Tibial nerve (tissue), 4 donors: ENCODE data around the gene TBRG4. TPM values are rescaled to one million over a fixed set of nuclear protein-coding genes. Genes with fewer than 3 reads are reported as not detected.

Experiments used
- DNase-seq, 2 donors: peaks; one replicate each; pipeline ENCODE4 v3.0.0-alpha.2; 2019; ENCODE audit warnings: low spot score in 2 of 2
- H3K27ac ChIP-seq, 4 donors: fragments of 200-600 bp; sonication (generic) in 3 of 4; one replicate each; pipeline ENCODE4 v1.5.1; 2017 to 2019; ENCODE audit warnings: mild to moderate bottlenecking in 1 of 4
- H3K27me3 ChIP-seq, 2 donors: fragments of 200-600 bp; sonication (generic) in 1 of 2; one replicate each; pipeline versions ENCODE4 v1.5.1 to v1.6.0; 2017 to 2019
- H3K36me3 ChIP-seq, 3 donors: fragments of 200-600 bp; sonication (generic); one replicate each; pipeline ENCODE4 v1.5.1; 2018 to 2019
- H3K4me1 ChIP-seq, 4 donors: fragments of 200-600 bp; sonication (generic) in 3 of 4; one replicate each; pipeline ENCODE4 v1.5.1; 2017 to 2019
- H3K4me3 ChIP-seq, 4 donors: fragments of 200-600 bp; sonication (generic) in 3 of 4; one replicate each; pipeline ENCODE4 v1.5.1; 2017 to 2019; ENCODE audit warnings: mild to moderate bottlenecking in 1 of 4, moderate library complexity in 1 of 4
- H3K9me3 ChIP-seq, 4 donors: fragments of 200-600 bp; sonication (generic) in 3 of 4; one replicate each; pipeline ENCODE4 v1.5.1; 2017 to 2019
- CTCF ChIP-seq, 5 experiments: fragments of 200-600 bp in 3 of 5; fragments of 450-650 bp in 2 of 5; sonication (generic) in 3 of 5; IDR thresholded peaks; one replicate each; pipeline ENCODE4 v1.5.1; 2016 to 2019; ENCODE audit warnings: antibody characterized with exemption in 5 of 5, mild to moderate bottlenecking in 3 of 5, moderate library complexity in 2 of 5
- EP300 ChIP-seq, 2 donors: sonication (generic); formaldehyde crosslinking; IDR thresholded peaks; one replicate each; pipeline ENCODE4 v1.6.1; 2017; ENCODE audit warnings: antibody characterized with exemption in 2 of 2, mild to moderate bottlenecking in 1 of 2
- POLR2A ChIP-seq, 2 donors: fragments of 450-650 bp; IDR thresholded peaks; one replicate each; pipeline ENCODE4 v1.6.1; 2017; ENCODE audit warnings: antibody characterized with exemption in 2 of 2, mild to moderate bottlenecking in 2 of 2, moderate library complexity in 2 of 2
- whole genome bisulfite sequencing, 2 donors: methylation state at CpG; one replicate each; pipeline ENCODE4 v1.1.5; 2018; 5-methylcytosine and 5-hydroxymethylcytosine counted together
- total RNA-seq, 4 donors: library from RNA; depleted of rRNA; stranded (reverse); fragments of >200 nt; gene quantifications; one replicate each; pipeline ENCODE4 v1.1.0, GENCODE V29; 2016

The TBRG4 gene
- total RNA-seq, 4 donors from 2014 or later: 32.3 to 81.3 (median 54.0) TPM

DNA sequence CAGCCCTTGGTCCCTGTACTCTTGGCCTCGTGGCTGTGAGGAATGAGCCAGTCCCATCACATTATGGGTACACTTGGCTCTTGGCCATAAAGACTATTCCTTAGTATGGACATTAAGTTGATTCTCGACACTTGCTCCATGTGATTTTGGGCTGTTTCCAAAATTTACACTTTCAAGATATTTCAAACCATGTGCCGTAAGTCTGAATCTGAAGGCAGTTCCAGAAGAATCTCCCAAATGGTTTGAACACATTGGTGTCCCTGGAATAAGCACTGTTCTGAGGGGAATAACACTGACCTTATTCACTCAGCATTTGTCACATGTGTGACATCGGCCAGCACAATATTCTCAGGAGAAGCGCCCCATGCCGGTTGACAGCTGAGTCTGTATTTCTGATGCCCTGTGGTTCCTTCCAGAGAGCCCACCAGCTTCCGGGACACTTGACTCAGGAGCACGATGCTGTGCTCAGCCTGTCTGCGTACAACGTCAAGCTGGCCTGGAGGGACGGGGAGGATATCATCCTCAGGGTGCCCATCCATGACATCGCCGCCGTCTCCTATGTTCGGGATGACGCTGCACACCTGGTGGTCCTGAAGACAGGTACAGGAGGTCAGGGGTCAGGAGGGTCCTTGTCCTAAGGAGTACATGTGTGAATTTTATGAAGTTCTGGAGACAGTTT is 47.3 kb downstream of the TBRG4 start:
- Histone ChIP-seq H3K9me3 (no peaks in the 10 kb centered on the region), H3K27ac (no peak overlapping the region), H3K4me1 (peaks cover 0 to 11% (median 0%) of the 10 kb centered on the region in 4 donors), H3K27me3 (no peaks in the 10 kb centered on the region), H3K36me3 (peaks cover 0 to 57% (median 0%) of the 10 kb centered on the region in 3 donors), H3K4me3 (no peak overlapping the region)
- no peak for DNase-seq
- TF ChIP-seq POLR2A (IDR thresholded peaks at IDR 0.05): no peak
- no peak for TF ChIP-seq EP300 (IDR thresholded peaks at IDR 0.05)
- no peak for TF ChIP-seq CTCF (IDR thresholded peaks at IDR 0.05)
- WGBS, 2 donors: 87 to 92% methylated on average over 16 of the region's 16 CpGs

- Histone ChIP-seq H3K4me1 (peaks cover 0 to 11% (median 0%) of the 10 kb centered on the region in 4 donors), H3K4me3 (no peak overlapping the region), H3K27me3 (no peaks in the 10 kb centered on the region), H3K27ac (no peak overlapping the region), H3K9me3 (no peaks in the 10 kb centered on the region), H3K36me3 (peaks cover 0 to 35% (median 0%) of the 10 kb centered on the region in 3 donors)
- 38 to 72% methylated on average over 1 of the region's 1 CpG for WGBS, 2 donors
- DNase-seq: no peak
- TF ChIP-seq EP300 (IDR thresholded peaks at IDR 0.05) (no peak), CTCF (IDR thresholded peaks at IDR 0.05) (no peak), POLR2A (IDR thresholded peaks at IDR 0.05) (no peak)
Observed at GRCh38 chr7:45061806-45062425, 49.6 kb downstream of the TBRG4 start.

DNA sequence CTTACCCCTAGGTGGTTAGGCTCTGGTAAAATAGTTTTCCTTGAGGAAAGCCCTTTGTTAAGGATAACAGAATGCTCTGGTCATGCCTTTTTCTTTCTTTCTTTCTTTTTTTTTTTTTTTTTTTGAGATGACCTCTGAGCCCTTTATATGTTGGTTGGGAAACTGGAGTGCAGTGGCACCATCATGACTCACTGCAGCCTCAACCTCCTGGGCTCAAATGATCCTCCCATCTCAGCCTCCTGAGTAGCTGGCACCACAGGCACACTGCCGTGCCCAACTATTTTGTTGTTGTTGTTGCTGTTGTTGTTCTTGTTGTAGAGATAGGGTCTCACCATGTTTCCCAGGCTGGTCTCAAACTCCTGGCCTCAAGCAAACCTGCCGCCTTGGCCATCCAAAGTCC is 50.1 kb downstream of the TBRG4 start:
- H3K4me3 ChIP-seq: no peak overlapping the region
- TF ChIP-seq EP300 (IDR thresholded peaks at IDR 0.05) (no peak), POLR2A (IDR thresholded peaks at IDR 0.05) (no peak), CTCF (IDR thresholded peaks at IDR 0.05) (no peak)
- DNase-seq: no peak
- WGBS, 2 donors: 93 to 95% methylated on average over 2 of the region's 2 CpGs
- H3K36me3 ChIP-seq: peaks cover 0 to 31% (median 0%) of the 10 kb centered on the region in 3 donors
- H3K9me3 ChIP-seq: no peaks in the 10 kb centered on the region
- H3K27me3 ChIP-seq: no peaks in the 10 kb centered on the region
- peaks cover 0 to 11% (median 0%) of the 10 kb centered on the region in 4 donors for H3K4me1 ChIP-seq
- H3K27ac ChIP-seq: no peak overlapping the region

DNA sequence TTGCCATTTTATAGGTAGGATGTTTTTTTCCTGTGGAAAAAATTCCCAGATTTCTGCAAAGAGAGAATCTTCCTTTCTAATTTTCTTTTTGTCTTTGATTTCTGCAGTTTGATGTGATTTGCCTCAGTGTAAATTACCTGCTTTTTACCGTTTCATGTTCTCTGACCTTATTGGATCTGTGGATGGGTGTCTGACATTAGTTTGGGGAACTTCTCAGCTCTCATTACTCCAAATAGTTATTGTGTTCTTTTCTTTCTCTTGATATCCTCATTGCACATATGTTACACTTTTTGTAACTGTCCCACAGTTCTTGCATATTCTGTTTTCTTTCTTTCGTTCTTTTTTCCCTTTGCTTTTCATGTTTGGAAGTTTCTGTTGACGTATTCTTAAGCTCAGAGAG is 51.2 kb downstream of the TBRG4 start:
- H3K9me3 ChIP-seq: no peaks in the 10 kb centered on the region
- no peak overlapping the region for H3K27ac ChIP-seq
- TF ChIP-seq CTCF (IDR thresholded peaks at IDR 0.05) (no peak), POLR2A (IDR thresholded peaks at IDR 0.05) (no peak), EP300 (IDR thresholded peaks at IDR 0.05) (no peak)
- H3K27me3 ChIP-seq: no peaks in the 10 kb centered on the region
- WGBS, 2 donors: 94 to 95% methylated on average over 3 of the region's 3 CpGs
- H3K36me3 ChIP-seq: peaks cover 0 to 21% (median 0%) of the 10 kb centered on the region in 3 donors
- DNase-seq: no peak
- H3K4me3 ChIP-seq: no peak overlapping the region
- peaks cover 0 to 6% (median 0%) of the 10 kb centered on the region in 4 donors for H3K4me1 ChIP-seq

GRCh38 chr7:45057878-45058277 is 53.6 kb downstream of the TBRG4 start:
- no peaks in the 10 kb centered on the region for H3K9me3 ChIP-seq
- H3K4me1 ChIP-seq: no peaks in the 10 kb centered on the region
- H3K27me3 ChIP-seq: no peaks in the 10 kb centered on the region
- WGBS, 2 donors: 96 to 97% methylated on average over 5 of the region's 5 CpGs
- DNase-seq: no peak
- H3K27ac ChIP-seq: no peak overlapping the region
- H3K36me3 ChIP-seq: peaks cover 0 to 15% (median 0%) of the 10 kb centered on the region in 3 donors
- TF ChIP-seq EP300 (IDR thresholded peaks at IDR 0.05) (no peak), POLR2A (IDR thresholded peaks at IDR 0.05) (no peak), CTCF (IDR thresholded peaks at IDR 0.05) (no peak)
- H3K4me3 ChIP-seq: no peak overlapping the region
